K562 (cell line): ENCODE data around the gene IFI27L2. TPM values are rescaled to one million over a fixed set of nuclear protein-coding genes. Genes with fewer than 3 reads are reported as not detected.

Experiments used
- ATAC-seq: fragments of 200-7000 bp; cut with Tn5 transposase; 3 replicates; pipeline ENCODE4 v1.9.1; 2020; ENCODE audit warnings: moderate library complexity
- BruUV-seq: library from RNA; stranded (reverse); fragments of 400-500 nt; replicated peaks from 2 replicates; lab custom pipeline; 2021; lab: Mats Ljungman, UMichigan
- CTCF ChIA-PET: fragments of 300-600 bp; formaldehyde crosslinking; extraction: SDS; loops from one replicate; lab custom pipeline; 2021; ENCODE audit warnings: low intra/inter-chr PET ratio; lab: Yijun Ruan, JAX
- POLR2A ChIA-PET: fragments of 300-600, 350-650 bp; sonication (Branson Sonifier 250); formaldehyde crosslinking; extraction: SDS; loops from one replicate; lab custom pipeline; 2021; ENCODE audit warnings: antibody characterized with exemption, inconsistent platforms; lab: Yijun Ruan, JAX
- DNase-seq, 4 experiments: peaks; one replicate each; pipeline versions ENCODE4 v3.0.0 to v3.0.0-alpha.2; 2011 to 2018; ENCODE audit warnings: low spot score in 3 of 4, mixed read lengths in 3 of 4; ENCODE audit errors: extremely low read depth in 1 of 4
- FAIRE-seq: peaks from 2 replicates; lab custom pipeline; 2011; peaks lifted over from hg19 to GRCh38; lab: Jason Lieb, UNC
- H2AFZ ChIP-seq: 2 replicates; pipeline ENCODE4 v1.6.0; 2011; ENCODE audit warnings: low read depth, low read length, control low read depth, inconsistent platforms
- H3K27ac ChIP-seq: fragments of 200-600 bp; 3 replicates; pipeline ENCODE4 v1.8.0; 2011; ENCODE audit warnings: low read depth, mild to moderate bottlenecking, control low read depth, inconsistent platforms, low read length, moderate library complexity, mixed read lengths; ENCODE audit errors: extremely low read depth
- H3K27me3 ChIP-seq, 2 experiments: fragments of 300-600 bp in 1 of 2; 2 replicates in 1 of 2; 3 replicates in 1 of 2; pipeline versions ENCODE4 v1.6.0 to v1.8.0; 2011; ENCODE audit warnings: inconsistent platforms in 2 of 2, low read length in 2 of 2, mild to moderate bottlenecking in 1 of 2, mixed read lengths in 1 of 2, moderate library complexity in 1 of 2; ENCODE audit not compliant: control insufficient read depth in 2 of 2, insufficient read depth in 2 of 2
- H3K36me3 ChIP-seq: fragments of 300-600 bp; 3 replicates; pipeline ENCODE4 v1.8.0; 2011; ENCODE audit warnings: mild to moderate bottlenecking, low read length, inconsistent platforms; ENCODE audit not compliant: control insufficient read depth, insufficient read depth
- H3K4me1 ChIP-seq, 2 experiments: fragments of 200-600 bp in 1 of 2; replicated peaks in 1 of 2; 2 replicates in 1 of 2; 3 replicates in 1 of 2; pipeline versions ENCODE4 v1.5.1 to v1.8.0; 2011; ENCODE audit warnings: inconsistent platforms in 2 of 2, low read length in 2 of 2, mild to moderate bottlenecking in 1 of 2, mixed read lengths in 1 of 2, moderate library complexity in 1 of 2; ENCODE audit not compliant: control insufficient read depth in 2 of 2, insufficient read depth in 2 of 2
- H3K4me2 ChIP-seq: 2 replicates; pipeline ENCODE4 v1.6.1; 2011; ENCODE audit warnings: low read length, control low read depth, inconsistent platforms, mixed read lengths; ENCODE audit not compliant: insufficient read depth
- H3K4me3 ChIP-seq: fragments of 200-600 bp; sonication (generic), shearing (Covaris generic); 2 replicates; pipeline ENCODE4 v1.5.1; 2016; ENCODE audit warnings: control low read depth, inconsistent platforms
- H3K79me2 ChIP-seq: fragments of 200-600 bp; 3 replicates; pipeline ENCODE4 v1.8.0; 2011; ENCODE audit warnings: low read length, inconsistent platforms; ENCODE audit not compliant: control insufficient read depth, insufficient read depth
- H3K9ac ChIP-seq, 2 experiments: 2 replicates each; pipeline versions ENCODE4 v1.6.0 to v1.6.1; 2011; ENCODE audit warnings: low read depth in 2 of 2, low read length in 2 of 2, control low read depth in 1 of 2, inconsistent platforms in 1 of 2, mild to moderate bottlenecking in 1 of 2, mixed read lengths in 1 of 2; ENCODE audit not compliant: insufficient read depth in 1 of 2
- H3K9me1 ChIP-seq: one replicate; pipeline ENCODE4 v1.6.0; 2011; ENCODE audit warnings: inconsistent platforms, mild to moderate bottlenecking, low read length, moderate library complexity; ENCODE audit not compliant: control insufficient read depth, insufficient read depth
- H3K9me3 ChIP-seq: replicated peaks from 2 replicates; pipeline ENCODE4 v1.5.1; 2011; ENCODE audit warnings: low read depth, low read length, inconsistent platforms; ENCODE audit not compliant: control insufficient read depth, insufficient read depth
- H4K20me1 ChIP-seq: replicated peaks from 2 replicates; pipeline ENCODE4 v1.6.1; 2011; ENCODE audit warnings: low read length, inconsistent platforms, mixed read lengths; ENCODE audit not compliant: control insufficient read depth, insufficient read depth
- ATF6 ChIP-seq: sonication (generic); formaldehyde crosslinking; IDR thresholded peaks from 2 replicates; pipeline ENCODE4 v1.4.0; 2020; ENCODE audit warnings: mild to moderate bottlenecking, missing genetic modification reagents
- ELF1 ChIP-seq: fragments of 200-800 bp; sonication (Bioruptor generic); IDR thresholded peaks from 2 replicates; pipeline ENCODE4 v1.6.1; 2016; ENCODE audit warnings: missing genetic modification characterization, missing compliant biosample characterization
- MNT ChIP-seq, 2 experiments: fragments of 450-650 bp; conservative IDR thresholded peaks; 2 replicates each; pipeline ENCODE4 v1.6.1; 2017; ENCODE audit warnings: mild to moderate bottlenecking in 2 of 2, moderate library complexity in 2 of 2
- MYBL2 ChIP-seq, 2 experiments: fragments of 450-650 bp in 1 of 2; sonication (generic) in 1 of 2; formaldehyde crosslinking in 1 of 2; IDR thresholded peaks; 2 replicates each; pipeline versions ENCODE4 v1.6.1 to v1.8.1; 2017 to 2022; ENCODE audit warnings: borderline replicate concordance in 1 of 2, inconsistent platforms in 1 of 2, low read depth in 1 of 2, mild to moderate bottlenecking in 1 of 2, missing genetic modification reagents in 1 of 2, moderate library complexity in 1 of 2
- RBM39 ChIP-seq: fragments of 200-400 bp; formaldehyde crosslinking; optimal IDR thresholded peaks from 2 replicates; pipeline ENCODE3; 2018; ENCODE audit warnings: low read depth, low read length
- RNF2 ChIP-seq: sonication (generic); IDR thresholded peaks from 2 replicates; pipeline ENCODE4 v1.6.1; 2016
- TBP ChIP-seq: optimal IDR thresholded peaks from 2 replicates; pipeline ENCODE3; 2011; ENCODE audit warnings: low read depth, low read length, improper control_type of control experiment
- WGBS: fragments of 100-300 bp; shearing (Covaris generic); methylation state at CpG from one replicate; pipeline ENCODE4 v1.1.6; 2016; ENCODE audit warnings: low coverage, mixed read lengths; ENCODE audit not compliant: insufficient coverage; ENCODE audit errors: missing lambda C conversion rate; 5-methylcytosine and 5-hydroxymethylcytosine counted together
- in situ Hi-C: fragments of 300-500 bp; cut with MboI; formaldehyde crosslinking; loops from 4 replicates; pipeline ENCODE4 v1.15.0; 2018; ENCODE audit warnings: inconsistent platforms, mixed read lengths
- intact Hi-C: fragments of 100-400 bp; cut with micrococcal nuclease; formaldehyde crosslinking; loops from 2 replicates; pipeline ENCODE4 v1.14.2; 2022
- polyA plus RNA-seq, 8 experiments: library from polyadenylated mRNA; depleted of rRNA in 4 of 8; stranded (reverse) in 5 of 8; unstranded in 3 of 8; fragments of >200 nt; fragmentation: Nextera tagmentation in 2 of 8; fragmentation: Illumina TruSeq in 1 of 8; extraction: Ambion mirVana in 2 of 8; extraction: Trizol in 1 of 8; gene quantifications; 2 replicates each; pipeline versions ENCODE4 v1.2.1 to v1.2.3, GENCODE V29; 2011 to 2014; ENCODE audit warnings: inconsistent platforms in 1 of 8, missing spikeins in 1 of 8
- total RNA-seq, 7 experiments: library from RNA; depleted of rRNA in 6 of 7; stranded (reverse); fragments of >200 nt in 6 of 7; fragmentation: Illumina TruSeq in 2 of 7; extraction: Trizol in 2 of 7; gene quantifications; 2 replicates each; pipeline versions ENCODE4 v1.2.1 to v1.2.3, GENCODE V29; 2011 to 2021; ENCODE audit warnings: low replicate concordance in 1 of 7
- TF ChIP-seq, protein P1 (sequence below): fragments of 450-650 bp; IDR thresholded peaks from one replicate; pipeline ENCODE4 v1.6.1; 2018; ENCODE audit warnings: mild to moderate bottlenecking, moderate library complexity; ENCODE audit not compliant: partially characterized antibody
- TF ChIP-seq, protein P2 (sequence below): sonication (generic); formaldehyde crosslinking; IDR thresholded peaks from 2 replicates; pipeline ENCODE4 v1.8.0; 2022; ENCODE audit warnings: missing genetic modification reagents, mild to moderate bottlenecking, moderate library complexity, borderline replicate concordance

Gene IFI27L2
- total and polyA plus RNA-seq, 9 of the 15 experiments (the other 6 are each of a cell fraction or from before 2014, with no cell fraction given): 1.0 to 9.3 (median 4.1) TPM

GRCh38 chr14:94172545-94172944, 43.1 kb upstream of the IFI27L2 start:
- ATAC-seq: no peak
- peaks cover 2% of the 10 kb centered on the region in 2 experiments; a peak in 4 of 5 replicates for H3K27me3 ChIP-seq
- POLR2A ChIA-PET: no interaction called here
- in situ Hi-C loops: no loop called here
- no peak overlapping the region for H3K27ac ChIP-seq
- H3K4me1 ChIP-seq: peaks cover 0 to 16% of the 10 kb centered on the region in 2 experiments; a peak in 2 of 5 replicates
- H4K20me1 ChIP-seq: no peaks in the 10 kb centered on the region
- no peak overlapping the region for H2AFZ ChIP-seq
- no peaks in the 10 kb centered on the region for H3K36me3 ChIP-seq
- no peak for FAIRE-seq
- no peak overlapping the region for H3K4me2 ChIP-seq
- DNase-seq: no peak
- CTCF ChIA-PET: no interaction called here
- no peak overlapping the region for H3K4me3 ChIP-seq
- H3K9me1 ChIP-seq: no peaks in the 10 kb centered on the region
- peak; percentile 21; the same call in 1 of the 2 replicates for TF ChIP-seq RNF2
- TF ChIP-seq MYBL2 (IDR thresholded peaks at IDR 0.05; ENCODE audit: low read depth): no peak
- TF ChIP-seq MYBL2 (CRISPR knock-in tag; IDR thresholded peaks at IDR 0.05; ENCODE audit: borderline replicate concordance): no peak
- TF ChIP-seq, all 486 proteins: peak for 1
- no TSS peak for BruUV-seq
- Histone ChIP-seq H3K79me2 (no peaks in the 10 kb centered on the region), H3K9me3 (no peaks in the 10 kb centered on the region), H3K9ac (no peak overlapping the region)
- intact Hi-C loops: no loop called here
- WGBS: 30% methylated on average over 5 of the region's 5 CpGs

GRCh38 chr14:94171208-94171607, 41.8 kb upstream of the IFI27L2 start:
- Histone ChIP-seq H3K9me1 (no peaks in the 10 kb centered on the region), H3K4me2 (no peak overlapping the region), H3K27ac (no peak overlapping the region), H3K79me2 (no peaks in the 10 kb centered on the region), H3K9ac (no peak overlapping the region), H3K9me3 (no peaks in the 10 kb centered on the region), H3K4me3 (no peak overlapping the region), H2AFZ (no peak overlapping the region), H3K36me3 (no peaks in the 10 kb centered on the region), H4K20me1 (no peaks in the 10 kb centered on the region), H3K4me1 (peaks cover 0 to 16% of the 10 kb centered on the region in 2 experiments; a peak in 2 of 5 replicates), H3K27me3 (peaks cover 2 to 6% of the 10 kb centered on the region in 2 experiments; a peak in 3 of 5 replicates)
- 0% methylated on average over 3 of the region's 3 CpGs for WGBS
- ChIA-PET CTCF (no interaction called here), POLR2A (no interaction called here)
- ATAC-seq (no peak), DNase-seq (no peak), FAIRE-seq (no peak)
- BruUV-seq: no TSS peak
- in situ Hi-C loops (no loop called here), intact Hi-C loops (no loop called here)
- TF ChIP-seq ELF1 (no peak), TBP (no peak), MNT (conservative IDR thresholded peaks at IDR 0.05) (no peak), RBM39 (no peak), ATF6 (CRISPR knock-in tag) (no peak)
- TF ChIP-seq, protein P1, sequence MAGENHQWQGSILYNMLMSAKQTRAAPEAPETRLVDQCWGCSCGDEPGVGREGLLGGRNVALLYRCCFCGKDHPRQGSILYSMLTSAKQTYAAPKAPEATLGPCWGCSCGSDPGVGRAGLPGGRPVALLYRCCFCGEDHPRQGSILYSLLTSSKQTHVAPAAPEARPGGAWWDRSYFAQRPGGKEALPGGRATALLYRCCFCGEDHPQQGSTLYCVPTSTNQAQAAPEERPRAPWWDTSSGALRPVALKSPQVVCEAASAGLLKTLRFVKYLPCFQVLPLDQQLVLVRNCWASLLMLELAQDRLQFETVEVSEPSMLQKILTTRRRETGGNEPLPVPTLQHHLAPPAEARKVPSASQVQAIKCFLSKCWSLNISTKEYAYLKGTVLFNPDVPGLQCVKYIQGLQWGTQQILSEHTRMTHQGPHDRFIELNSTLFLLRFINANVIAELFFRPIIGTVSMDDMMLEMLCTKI: no peak
- TF ChIP-seq, protein P2, sequence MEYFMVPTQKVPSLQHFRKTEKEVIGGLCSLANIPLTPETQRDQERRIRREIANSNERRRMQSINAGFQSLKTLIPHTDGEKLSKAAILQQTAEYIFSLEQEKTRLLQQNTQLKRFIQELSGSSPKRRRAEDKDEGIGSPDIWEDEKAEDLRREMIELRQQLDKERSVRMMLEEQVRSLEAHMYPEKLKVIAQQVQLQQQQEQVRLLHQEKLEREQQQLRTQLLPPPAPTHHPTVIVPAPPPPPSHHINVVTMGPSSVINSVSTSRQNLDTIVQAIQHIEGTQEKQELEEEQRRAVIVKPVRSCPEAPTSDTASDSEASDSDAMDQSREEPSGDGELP (CRISPR knock-in tag): no peak
